HT1080 (cell line): ENCODE data around the gene CHMP4B. TPM values are rescaled to one million over a fixed set of nuclear protein-coding genes. Genes with fewer than 3 reads are reported as not detected.

Experiments used
- DNase-seq: peaks from one replicate; pipeline ENCODE4 v3.0.0-alpha.2; 2015; ENCODE audit warnings: low read depth
- total RNA-seq: library from RNA; depleted of rRNA; stranded (reverse); fragments of >200 nt; shearing (Covaris generic); gene quantifications from 2 replicates; pipeline ENCODE4 v1.2.3, GENCODE V29; 2014

Gene CHMP4B
- total RNA-seq, 1 experiment from 2014 or later, result 40.8 TPM

- peak; percentile 75 for DNase-seq
Observed at GRCh38 chr20:33862709-33863403, 51.7 kb downstream of the CHMP4B start.

GRCh38 chr20:33863440-33864323, 52.5 kb downstream of the CHMP4B start:
- no peak for DNase-seq

GRCh38 chr20:33864324-33864963, 53.3 kb downstream of the CHMP4B start:
- no peak for DNase-seq

GRCh38 chr20:33865761-33866370, 54.7 kb downstream of the CHMP4B start:
- no peak for DNase-seq

GRCh38 chr20:33866398-33867100, 55.4 kb downstream of the CHMP4B start:
- no peak for DNase-seq

- DNase-seq, result no peak
Observed at GRCh38 chr20:33868042-33868441, 56.9 kb downstream of the CHMP4B start.

- DNase-seq, result no peak
Observed at GRCh38 chr20:33868595-33868994, 57.4 kb downstream of the CHMP4B start.

- no peak for DNase-seq
Observed at GRCh38 chr20:33869283-33869682, 58.1 kb downstream of the CHMP4B start.

GRCh38 chr20:33871362-33871761, 60.2 kb downstream of the CHMP4B start:
- no peak for DNase-seq

GRCh38 chr20:33874129-33874528, 63.0 kb downstream of the CHMP4B start:
- no peak for DNase-seq

- DNase-seq, result no peak
Observed at GRCh38 chr20:33875055-33875454, 63.9 kb downstream of the CHMP4B start.

- DNase-seq, result no peak
Observed at GRCh38 chr20:33875534-33876026, 64.4 kb downstream of the CHMP4B start.

GRCh38 chr20:33878583-33878982, 67.4 kb downstream of the CHMP4B start:
- no peak for DNase-seq

- DNase-seq, result no peak
Observed at GRCh38 chr20:33880396-33880795, 69.2 kb downstream of the CHMP4B start.

- no peak for DNase-seq
Observed at GRCh38 chr20:33881989-33882388, 70.8 kb downstream of the CHMP4B start.

- DNase-seq, result no peak
Observed at GRCh38 chr20:33882481-33882880, 71.3 kb downstream of the CHMP4B start.

GRCh38 chr20:33883164-33883563, 72.0 kb downstream of the CHMP4B start:
- no peak for DNase-seq

- no peak for DNase-seq
Observed at GRCh38 chr20:33884633-33885032, 73.5 kb downstream of the CHMP4B start.

GRCh38 chr20:33889312-33889711, 78.2 kb downstream of the CHMP4B start:
- DNase-seq, result no peak

- no peak for DNase-seq
Observed at GRCh38 chr20:33890557-33890956, 79.4 kb downstream of the CHMP4B start.

GRCh38 chr20:33893314-33893713, 82.2 kb downstream of the CHMP4B start:
- DNase-seq, result peak; percentile 41
